Stimulated activated CD4-positive, alpha-beta T cell treated with anti-CD3 and anti-CD28 coated beads, Interleukin-2, amount 100 ng/mL, for 24 hours (primary cell): ENCODE results near the gene PLA2G4A.
"Not testable (repeated sequence)": the region's sequence is repeated elsewhere in the genome, so short reads cannot be mapped to it uniquely, and the experiment has no call there.

Source experiments
- DNase-seq, 2 donors: peaks; one replicate each; pipeline ENCODE4 v3.0.0-alpha.2; 2020

Gene PLA2G4A

DNA sequence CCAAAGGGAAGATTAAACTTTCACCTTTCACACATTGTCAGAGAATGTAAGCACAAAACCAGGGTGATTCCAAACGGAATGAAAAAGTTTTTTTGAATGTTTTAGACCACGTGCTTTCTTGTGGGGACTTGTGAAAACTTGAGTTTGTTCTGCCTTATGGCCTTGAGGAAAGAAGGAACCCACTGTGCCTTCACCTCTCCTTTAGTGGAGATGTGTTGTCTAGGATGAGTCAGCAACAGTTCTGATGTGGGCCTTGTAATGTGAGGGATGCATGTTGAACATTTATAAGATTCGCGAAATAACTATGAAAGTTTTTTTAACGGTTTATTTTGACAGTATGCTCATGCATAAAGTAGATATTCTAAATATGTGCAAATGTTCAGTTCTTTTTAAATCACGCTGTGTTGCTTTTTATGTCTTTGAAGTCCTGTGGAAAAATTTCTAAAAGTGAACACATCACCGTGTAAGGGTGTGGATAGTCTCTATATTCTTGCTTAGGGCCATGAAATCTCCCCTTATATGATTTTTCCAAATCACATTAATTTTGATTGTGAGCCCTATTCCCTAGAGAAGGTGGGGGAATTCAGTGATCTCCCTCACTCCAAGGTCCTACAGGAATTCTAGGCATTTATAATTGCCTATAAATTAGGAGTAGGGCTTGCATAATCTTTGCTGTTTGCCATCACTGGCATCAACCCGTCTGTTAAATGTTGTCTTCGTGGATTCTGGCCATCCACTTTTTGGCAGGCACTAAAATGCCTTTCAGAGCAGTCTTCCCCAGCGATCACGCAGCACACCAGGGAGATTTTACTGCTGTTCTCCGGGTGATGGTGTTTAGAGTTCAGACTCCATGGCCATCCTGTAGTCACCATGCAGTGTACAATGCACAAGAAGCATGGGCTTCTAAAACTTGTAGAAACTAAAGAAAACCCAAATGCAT, 47.4 kb downstream of the PLA2G4A start:
- DNase-seq, result no peak

DNA sequence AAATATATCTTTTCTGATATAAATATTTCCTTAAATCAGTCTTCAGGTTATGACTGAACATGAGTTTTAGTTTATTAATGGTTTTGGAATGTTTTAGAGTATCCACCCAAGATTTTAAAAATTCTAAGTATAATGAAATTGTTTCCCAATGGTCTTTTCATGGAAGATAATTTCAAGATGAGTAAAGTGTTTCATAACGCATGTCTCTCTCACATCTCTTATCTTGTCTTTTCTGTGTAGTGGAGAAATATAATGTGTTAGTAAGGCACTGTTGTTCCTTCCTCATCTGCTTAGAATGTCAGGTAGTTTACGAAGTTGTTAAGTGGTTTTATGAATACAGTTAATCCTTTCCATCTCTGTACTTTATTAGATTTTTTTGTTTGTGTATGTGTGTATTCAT, 49.6 kb downstream of the PLA2G4A start:
- DNase-seq, result no peak

DNA sequence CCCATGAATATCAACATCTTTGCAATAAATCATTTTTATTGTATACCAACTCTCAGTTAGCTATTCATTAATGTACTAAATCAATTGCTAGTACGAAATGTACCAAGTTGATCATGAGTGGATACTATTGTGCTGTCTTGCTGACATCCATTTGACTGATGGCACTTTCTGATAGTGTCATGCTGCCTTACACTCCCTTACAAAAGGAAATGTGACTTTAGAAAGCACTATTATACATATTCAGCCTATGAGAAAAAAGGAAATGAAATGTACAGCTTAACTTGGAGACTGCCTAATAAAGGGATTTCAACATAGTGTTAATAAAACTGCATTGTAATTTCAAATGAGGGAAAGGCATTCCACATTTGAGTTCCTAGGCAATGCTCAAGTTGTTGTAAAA, 52.2 kb downstream of the PLA2G4A start:
- no peak for DNase-seq

DNA sequence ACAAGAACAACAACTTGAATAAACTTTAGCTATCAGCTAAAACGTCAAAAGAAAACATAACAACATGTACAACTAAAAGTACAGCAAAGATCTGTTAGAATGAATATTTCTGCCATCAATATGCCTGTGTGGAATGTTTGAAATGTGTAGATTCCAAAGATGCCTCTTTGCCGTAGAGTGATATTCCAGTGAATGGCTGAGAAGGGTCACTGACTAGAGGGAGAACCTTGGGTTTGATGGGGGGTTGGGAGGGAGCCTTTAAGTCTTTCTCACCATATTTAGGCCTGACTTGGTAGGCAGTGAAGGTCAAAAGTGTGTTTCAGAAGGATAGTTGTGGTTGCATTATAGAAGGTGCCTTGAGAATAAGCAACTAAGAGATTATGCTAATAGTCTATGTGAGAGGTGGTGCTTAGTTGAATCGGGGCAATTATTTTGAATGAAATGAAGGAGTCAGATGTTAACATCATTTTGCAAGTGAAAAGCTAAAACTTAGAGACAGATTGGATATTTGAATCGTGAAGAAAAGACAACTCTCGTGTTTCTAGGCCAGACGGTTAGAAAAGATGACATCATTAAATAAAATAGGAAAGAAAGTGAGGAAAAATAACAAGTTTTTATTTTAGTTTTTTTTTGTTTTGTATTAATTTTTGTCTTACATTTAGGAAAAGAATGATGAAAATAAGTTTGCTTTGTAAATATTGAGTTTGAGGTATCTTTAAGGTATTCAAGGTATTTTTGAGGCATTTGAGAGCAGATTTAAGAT, 53.8 kb downstream of the PLA2G4A start:
- DNase-seq, result no peak

DNA sequence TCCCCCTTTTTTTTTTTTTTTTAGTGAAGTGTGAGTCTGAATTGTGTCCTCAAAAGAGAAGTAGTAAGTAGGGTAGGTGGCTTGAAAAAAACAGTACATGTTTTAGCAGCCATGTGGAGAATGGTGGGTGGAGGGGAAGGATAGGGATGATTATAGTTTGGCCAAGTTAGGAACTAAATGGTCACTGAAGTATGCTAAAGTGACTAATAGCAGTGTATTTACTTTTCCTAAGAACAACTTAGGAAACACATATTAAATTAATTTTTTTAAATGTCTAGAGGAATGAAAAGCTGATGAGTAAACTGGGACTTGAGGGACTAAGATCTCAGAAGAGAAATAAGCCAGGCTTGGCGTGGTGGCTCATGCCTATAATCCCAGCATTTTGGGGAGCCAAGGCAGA, 55.5 kb downstream of the PLA2G4A start:
- DNase-seq, result no peak

DNA sequence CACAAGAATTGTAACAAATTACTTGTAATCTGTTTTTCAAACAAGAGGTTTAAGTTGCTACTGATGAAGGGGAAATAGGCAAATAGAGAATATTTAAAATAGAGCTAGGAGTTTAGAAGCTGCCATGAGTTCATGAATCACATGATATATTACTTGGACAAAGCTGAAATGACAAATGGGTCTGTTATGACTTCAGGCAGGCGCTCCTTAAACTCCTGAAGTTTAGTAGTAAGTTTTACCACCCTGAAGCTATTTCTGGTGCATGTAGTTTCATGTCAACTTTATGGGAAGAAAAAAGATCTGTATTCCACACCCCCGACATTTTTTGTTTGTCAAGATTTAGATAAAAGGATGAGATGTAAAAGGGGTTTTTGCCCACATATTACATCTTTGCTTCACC, 58.5 kb downstream of the PLA2G4A start:
- no peak for DNase-seq

DNA sequence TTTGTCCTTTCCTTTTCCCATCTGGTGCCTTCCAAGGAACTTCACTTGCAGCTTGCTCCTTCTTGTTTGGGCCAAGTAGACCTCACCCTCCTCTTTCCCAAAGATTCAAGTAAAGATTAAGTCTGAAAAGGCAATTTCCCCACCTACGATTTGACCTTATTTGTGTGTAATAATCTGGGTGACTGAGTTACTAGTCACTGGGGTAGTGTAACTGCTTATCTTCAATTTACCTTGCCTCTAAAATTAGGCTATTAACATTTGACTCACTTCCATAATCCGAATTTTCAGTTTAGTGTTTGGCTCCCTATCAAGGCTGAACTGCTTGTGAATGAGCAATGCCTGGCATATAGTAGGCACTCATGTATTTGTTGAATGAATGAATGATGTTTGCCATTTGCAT, 59.6 kb downstream of the PLA2G4A start:
- DNase-seq, result no peak

DNA sequence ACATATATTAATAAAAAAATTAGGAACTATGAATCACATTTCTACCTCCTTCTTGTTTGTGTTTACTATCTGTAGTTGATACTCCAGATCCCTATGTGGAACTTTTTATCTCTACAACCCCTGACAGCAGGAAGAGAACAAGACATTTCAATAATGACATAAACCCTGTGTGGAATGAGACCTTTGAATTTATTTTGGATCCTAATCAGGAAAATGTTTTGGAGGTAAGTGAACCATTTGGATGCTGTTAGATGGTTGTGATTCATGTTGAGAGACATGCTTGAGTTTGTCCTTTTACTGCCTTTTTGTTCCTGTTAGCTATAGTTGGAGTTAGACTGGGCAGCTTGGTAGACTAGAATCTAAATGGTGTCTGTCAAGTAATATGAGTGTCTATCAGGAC, 64.2 kb downstream of the PLA2G4A start:
- no peak for DNase-seq

DNA sequence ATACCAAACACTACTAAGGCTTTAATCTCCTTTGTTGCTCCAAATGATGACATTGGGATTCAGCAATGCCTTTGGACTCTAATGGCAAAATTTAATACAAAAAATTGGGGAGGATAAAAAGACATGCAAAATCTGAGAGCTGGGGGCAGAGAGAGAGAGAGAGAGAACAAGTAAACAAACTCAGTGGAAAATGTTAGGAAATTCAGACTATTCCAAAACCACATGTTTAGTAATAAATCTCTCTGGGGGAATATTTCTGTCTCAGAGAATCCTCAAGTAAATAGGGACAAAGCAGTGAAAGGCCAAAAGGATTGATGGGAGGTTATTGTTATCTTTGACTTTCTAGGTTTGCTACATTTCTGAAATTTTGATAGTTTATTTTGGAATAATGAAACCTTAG, 65.7 kb downstream of the PLA2G4A start:
- no peak for DNase-seq

DNA sequence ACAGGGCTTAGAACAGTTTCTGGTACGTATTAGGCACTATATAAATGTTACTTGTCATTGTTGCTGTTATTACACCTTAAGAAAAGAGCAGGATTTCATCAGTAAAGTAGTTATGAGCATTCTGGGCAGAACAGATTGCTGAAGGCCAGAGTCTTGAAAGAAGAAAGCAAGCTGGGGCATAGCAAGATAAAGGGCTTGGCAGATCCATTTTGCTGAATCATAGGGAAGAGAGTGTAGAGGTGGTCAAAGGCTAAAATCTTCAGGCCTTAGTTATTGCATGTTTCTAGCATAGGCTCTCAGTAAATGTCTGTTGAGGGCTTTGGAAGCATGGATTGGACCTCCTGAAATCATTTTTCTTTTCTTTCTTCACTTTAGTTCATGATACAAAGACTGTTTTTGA, 67.5 kb downstream of the PLA2G4A start:
- no peak for DNase-seq

DNA sequence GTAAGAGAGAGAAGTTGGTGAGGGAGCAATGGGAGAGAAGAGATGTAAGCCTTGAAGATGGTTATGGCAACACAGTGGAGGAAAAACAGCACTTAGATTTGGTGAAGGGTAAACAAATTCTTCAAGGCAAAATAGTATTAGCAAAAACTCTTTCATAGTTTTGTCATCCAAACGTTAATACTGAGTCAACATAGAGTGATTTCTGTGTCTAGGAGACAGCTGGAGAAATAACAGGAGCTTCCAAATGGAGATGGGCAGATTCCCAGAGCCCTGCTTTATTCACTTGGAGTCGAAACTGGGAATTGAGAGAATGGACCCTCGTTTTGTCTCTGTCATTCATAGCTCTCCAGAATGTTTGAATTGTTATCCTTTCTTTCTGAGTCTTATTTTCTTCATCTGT, 68.3 kb downstream of the PLA2G4A start:
- no peak for DNase-seq

DNA sequence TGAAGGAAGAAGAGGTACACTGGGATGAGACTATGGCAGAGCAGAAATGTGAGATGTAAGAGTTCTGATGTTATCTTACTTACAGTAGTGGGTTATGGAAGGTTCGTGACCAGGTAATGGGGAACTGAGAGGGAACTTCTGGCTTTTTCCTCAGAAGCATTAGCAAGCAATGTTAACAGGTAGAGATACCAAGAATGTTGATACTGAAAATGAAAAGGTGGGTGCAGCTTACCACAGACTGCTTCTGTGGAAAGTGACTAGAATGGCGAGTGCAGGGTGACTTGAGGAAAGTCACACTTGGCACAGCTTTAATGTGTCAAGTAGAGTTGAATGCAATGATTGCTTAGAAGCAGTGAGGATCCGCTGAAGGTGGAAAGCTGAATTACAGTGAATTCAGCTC, 70.8 kb downstream of the PLA2G4A start:
- DNase-seq, result no peak

DNA sequence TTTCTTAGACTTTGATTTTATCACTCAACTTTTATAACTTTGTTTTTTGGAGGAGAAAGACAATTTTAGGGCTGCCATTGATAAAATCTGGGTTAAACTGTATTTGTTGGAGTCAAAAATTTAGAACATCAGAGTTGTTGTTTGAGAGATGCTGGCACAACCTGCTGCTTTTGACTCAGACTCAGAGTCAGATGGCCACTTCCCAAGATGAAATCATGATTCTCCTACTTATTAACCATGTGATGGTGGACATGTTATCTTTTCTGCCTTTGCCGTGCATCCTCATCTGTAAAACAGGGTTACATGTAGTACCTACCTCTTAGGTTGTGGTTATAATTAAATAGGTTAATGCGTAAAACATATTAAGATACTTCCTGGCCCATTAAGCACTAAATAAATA, 71.2 kb downstream of the PLA2G4A start:
- no peak for DNase-seq

DNA sequence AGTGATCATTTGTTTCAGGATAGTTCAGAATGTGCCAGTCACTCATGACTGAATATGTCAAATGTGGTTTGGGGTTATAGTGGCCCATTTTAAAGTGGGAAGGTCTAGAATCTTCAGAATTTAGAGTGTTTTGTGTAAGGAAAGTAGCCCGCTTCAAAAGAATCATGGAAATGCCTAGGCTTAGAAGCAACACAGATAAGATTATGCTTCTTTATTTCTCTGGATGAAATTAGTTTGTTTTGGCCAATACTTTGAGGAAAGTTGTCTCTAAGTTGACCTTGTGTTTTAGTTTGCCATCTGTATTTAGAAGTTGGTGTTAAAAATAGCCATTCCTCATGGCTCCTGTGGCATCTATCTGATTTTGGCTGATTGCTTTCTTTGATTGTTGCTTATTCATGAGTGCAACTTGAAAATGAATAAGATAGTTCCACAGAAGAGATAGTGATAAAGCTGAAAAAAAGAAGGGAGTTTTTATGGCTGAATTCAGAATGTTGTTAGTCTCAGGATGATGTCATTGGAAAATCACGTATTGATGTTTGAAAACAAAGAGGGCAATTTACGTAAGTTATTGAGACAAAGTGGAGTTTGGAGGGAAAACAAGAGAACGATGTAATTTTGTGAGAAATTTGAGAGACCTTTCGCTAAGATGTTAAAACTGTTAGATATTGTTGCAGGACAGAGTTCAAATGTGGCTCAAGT, 71.9 kb downstream of the PLA2G4A start:
- DNase-seq, result no peak

DNA sequence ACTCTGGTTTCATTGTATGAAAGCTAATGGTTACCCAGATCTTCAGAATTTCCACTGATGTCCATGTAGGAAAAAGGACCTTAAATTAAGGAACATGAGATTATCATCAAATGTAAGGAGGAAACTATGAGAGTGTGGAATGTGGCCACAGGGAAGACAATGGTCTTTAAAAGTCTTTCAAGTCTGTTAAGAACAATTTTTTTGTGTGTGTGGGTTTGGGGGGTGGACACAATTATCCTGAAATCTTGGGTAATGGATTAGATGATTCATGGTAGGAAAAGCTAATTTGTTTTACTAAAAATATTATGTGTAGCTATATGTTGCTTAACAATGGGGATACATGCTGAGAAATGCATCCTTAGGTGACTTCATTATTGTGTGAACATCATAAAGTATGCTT, 72.9 kb downstream of the PLA2G4A start:
- no peak for DNase-seq

DNA sequence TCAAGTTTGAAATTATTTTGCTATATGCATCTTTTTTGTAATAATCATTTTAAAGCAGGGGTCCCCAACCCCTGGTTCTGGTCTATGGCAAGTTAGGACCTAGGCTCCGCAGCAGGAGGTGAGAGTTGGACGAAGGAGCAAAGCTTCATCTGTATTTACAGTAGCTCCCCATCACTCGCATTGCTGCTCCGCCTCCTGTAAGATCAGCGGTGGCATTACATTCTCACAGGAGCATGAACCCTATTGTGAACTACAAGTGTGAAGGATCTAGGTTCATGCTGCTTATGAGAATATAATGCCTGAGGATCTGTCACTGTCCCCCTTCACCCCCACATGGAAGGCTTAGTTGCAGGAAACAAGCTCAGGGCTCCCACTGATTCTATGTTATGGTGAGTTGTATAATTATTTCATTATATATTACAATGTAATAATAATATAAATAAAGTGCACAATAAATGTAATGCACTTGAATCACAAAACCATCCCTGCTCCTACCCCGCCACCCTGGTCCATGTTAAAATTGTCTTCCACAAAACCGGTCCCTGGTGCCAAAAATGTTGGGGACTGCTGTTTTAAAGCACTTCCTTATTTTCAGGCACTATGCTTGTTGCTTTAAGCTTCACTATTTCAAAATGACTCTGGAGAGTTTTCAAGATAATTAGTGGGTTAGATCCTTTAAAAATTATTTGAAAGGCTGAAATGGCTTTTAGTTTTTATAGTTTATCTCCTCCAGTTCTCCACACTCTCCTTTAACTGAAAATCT, 74.8 kb downstream of the PLA2G4A start:
- no peak for DNase-seq

DNA sequence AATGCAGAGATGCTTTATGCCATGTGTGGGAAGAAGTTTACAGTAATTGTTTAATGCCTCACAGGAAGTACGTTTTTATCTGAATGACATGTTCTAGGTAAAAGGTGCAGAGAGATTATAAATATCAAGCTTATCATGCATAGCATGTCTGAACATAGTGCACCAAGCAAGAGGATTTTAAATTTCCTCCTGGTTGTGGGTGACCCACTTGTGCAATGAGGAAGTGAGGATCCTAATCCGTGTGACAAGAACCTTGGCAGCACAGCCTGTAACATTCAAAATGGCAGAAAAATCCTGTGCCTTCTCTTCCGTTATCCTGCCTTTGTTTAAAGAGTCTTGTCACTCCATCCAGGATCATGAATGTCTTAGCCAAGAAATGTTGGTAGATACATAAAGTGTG, 75.6 kb downstream of the PLA2G4A start:
- no peak for DNase-seq

DNA sequence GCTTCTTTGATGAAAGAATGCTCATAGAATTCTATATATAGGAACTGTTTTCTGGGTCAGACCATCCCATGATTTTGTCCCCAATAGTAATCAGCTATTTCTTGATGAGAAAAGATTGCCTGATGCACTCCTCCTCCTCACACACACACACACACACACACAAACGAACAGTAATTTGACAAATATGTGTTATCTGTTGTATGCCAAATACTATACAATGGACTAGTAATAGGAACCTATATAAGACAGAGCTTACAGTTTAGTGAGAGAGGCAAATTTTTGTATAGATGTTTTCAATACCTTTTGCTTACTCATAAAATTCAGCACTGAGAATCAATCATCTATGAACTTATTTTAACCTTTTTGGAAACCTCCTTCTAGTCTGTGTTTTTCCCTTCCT, 76.8 kb downstream of the PLA2G4A start:
- no peak for DNase-seq

DNA sequence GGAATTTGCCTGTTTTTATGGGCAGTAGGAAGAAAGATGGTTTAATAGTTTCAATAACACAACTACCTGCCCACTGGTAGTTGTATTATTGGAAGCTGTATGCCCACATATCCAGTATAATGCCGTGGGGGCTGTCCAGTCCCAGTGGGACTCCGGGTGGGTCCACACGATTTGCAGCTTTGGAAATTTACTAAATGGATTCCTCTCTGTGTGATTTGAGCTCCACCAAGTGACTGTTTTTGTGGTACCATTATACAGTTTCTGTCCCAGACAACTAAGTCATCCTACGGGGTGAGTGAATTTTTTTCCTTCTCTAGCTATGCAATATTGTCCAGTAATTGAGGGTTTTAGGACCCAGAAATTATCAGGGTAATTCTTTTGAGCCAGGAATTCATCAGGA, 86.8 kb downstream of the PLA2G4A start:
- DNase-seq, result no peak

DNA sequence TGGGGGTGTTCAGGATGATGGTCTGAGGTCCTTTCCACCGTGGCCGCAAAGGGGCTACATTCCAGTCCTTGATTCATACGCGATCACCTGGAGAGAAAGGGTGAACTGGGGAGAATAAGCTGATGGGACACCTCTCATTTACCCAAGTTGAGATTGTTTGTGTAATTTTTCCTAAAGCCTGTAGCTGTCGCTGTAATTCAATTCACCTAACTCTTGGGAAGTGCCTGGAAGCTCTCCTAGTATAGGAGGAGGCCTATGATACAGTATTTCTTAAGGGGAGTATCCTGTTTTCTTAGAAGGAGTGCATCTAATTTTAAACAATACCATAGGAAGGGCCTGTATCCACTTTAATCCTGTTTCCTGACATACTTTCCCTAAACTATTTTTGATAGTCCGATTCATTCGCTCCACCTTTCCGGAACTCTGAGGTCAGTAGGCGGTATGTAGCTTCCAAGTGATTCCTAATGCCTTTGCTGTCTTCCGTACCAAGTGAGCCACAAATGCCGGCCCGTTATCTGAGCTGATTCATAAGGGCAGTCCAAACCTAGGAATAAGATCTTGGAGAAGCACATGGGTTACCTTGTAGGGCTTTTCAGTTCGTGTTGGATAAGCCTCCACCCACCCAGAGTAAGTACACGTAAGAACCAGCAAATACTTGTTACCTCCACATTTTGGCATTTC, 88.5 kb downstream of the PLA2G4A start:
- DNase-seq, result not testable (repeated sequence)

DNA sequence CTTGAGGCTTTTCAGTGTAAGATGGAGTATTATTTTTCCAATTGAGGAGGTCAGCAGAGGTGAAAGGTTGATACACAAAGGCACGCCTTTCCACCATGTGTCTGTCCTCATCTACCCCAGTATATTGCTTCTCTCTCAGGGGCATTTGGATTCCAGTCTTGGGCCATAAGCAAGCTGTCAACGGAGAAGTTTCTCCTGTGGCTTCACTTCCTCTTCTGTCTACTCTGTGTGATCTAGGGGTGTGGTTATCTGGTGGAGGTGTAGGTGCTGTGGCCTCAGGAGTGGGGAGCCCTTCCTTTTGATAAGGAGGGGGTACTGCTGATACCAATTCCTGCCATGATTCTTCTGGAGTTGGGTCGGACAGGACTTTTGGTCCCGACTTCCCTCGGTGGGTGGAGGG, 92.6 kb downstream of the PLA2G4A start:
- not testable (repeated sequence) for DNase-seq

DNA sequence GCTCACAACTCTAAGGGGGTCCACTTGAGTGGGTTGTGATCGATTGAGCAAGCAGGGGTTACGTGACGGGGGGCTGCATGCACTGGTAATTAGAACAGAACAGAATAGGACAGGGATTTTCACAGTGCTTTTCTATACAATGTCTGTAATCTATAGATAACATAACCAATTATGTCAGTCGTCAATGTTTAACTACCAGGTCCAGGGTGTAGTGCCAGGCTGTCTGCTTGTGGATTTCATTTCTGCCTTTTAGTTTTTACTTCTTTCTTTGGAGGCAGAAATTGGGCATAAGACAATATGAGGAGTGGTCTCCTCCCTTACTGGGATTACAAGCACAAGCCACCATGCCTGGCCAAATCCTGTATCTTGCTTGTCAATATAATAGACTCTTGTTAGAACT, 94.1 kb downstream of the PLA2G4A start:
- not testable (repeated sequence) for DNase-seq
